HG03039 (cell line): Measurements from ENCODE around the gene DMBX1.

Experiments
- ATAC-seq: cut with Tn5 transposase; IDR thresholded peaks from one replicate; pipeline ENCODE4 v1.9.1; 2021; ENCODE audit warnings: mild to moderate bottlenecking, moderate library complexity; ENCODE audit not compliant: unreplicated experiment

The DMBX1 gene

GRCh38 chr1:46522969-46523320 lies 33.3 kb downstream of the DMBX1 start:
- no peak for ATAC-seq

- no peak for ATAC-seq
These were observed 34.1 kb downstream of the DMBX1 start for GRCh38 chr1:46523496-46524353.

GRCh38 chr1:46524843-46525242 lies 35.2 kb downstream of the DMBX1 start:
- ATAC-seq = no peak

GRCh38 chr1:46525253-46525983 lies 35.8 kb downstream of the DMBX1 start:
- ATAC-seq = no peak

GRCh38 chr1:46526013-46526690 lies 36.5 kb downstream of the DMBX1 start:
- ATAC-seq = no peak

GRCh38 chr1:46526691-46527291 lies 37.2 kb downstream of the DMBX1 start:
- ATAC-seq = no peak

- no peak for ATAC-seq
These were observed 38.0 kb downstream of the DMBX1 start for GRCh38 chr1:46527474-46528296.

GRCh38 chr1:46528297-46528955 lies 38.8 kb downstream of the DMBX1 start:
- ATAC-seq = no peak

- no peak for ATAC-seq
These were observed 39.5 kb downstream of the DMBX1 start for GRCh38 chr1:46529031-46529630.

- ATAC-seq = no peak
These were observed 40.7 kb downstream of the DMBX1 start for GRCh38 chr1:46530311-46530710.

GRCh38 chr1:46530791-46531409 lies 41.3 kb downstream of the DMBX1 start:
- ATAC-seq = no peak

GRCh38 chr1:46532095-46532494 lies 42.5 kb downstream of the DMBX1 start:
- ATAC-seq = no peak

- no peak for ATAC-seq
These were observed 43.0 kb downstream of the DMBX1 start for GRCh38 chr1:46532498-46533178.

GRCh38 chr1:46533179-46533864 lies 43.7 kb downstream of the DMBX1 start:
- no peak for ATAC-seq

- no peak for ATAC-seq
These were observed 45.4 kb downstream of the DMBX1 start for GRCh38 chr1:46535063-46535462.

- no peak for ATAC-seq
These were observed 46.9 kb downstream of the DMBX1 start for GRCh38 chr1:46536527-46536926.

GRCh38 chr1:46537651-46538050 lies 48.0 kb downstream of the DMBX1 start:
- no peak for ATAC-seq

- no peak for ATAC-seq
These were observed 48.5 kb downstream of the DMBX1 start for GRCh38 chr1:46538147-46538546.
